Measurements from ENCODE around the gene SWAP70.

Gene SWAP70

DNA sequence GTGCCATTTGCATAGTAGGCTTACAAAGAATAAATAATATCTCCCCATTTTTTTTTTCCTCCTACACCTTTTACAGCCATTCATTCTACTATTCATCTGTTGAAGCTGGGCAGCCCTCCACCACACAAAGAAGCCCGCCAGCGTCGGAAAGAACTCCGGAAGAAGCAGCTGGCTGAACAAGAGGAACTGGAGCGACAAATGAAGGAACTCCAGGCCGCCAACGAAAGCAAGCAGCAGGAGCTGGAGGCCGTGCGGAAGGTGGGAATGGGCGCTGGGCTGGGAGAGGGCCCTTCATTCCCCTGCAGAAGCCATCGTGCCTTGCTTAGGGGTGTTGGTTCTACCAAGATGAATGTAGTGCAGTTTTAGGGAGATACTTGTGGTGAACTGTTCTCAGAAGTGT is 68.6 kb downstream of the SWAP70 start:
- FAIRE-seq: no peak
- DNase-seq (ENCODE audit: insufficient read length, low spot score): no peak
- TF ChIP-seq, protein P1, sequence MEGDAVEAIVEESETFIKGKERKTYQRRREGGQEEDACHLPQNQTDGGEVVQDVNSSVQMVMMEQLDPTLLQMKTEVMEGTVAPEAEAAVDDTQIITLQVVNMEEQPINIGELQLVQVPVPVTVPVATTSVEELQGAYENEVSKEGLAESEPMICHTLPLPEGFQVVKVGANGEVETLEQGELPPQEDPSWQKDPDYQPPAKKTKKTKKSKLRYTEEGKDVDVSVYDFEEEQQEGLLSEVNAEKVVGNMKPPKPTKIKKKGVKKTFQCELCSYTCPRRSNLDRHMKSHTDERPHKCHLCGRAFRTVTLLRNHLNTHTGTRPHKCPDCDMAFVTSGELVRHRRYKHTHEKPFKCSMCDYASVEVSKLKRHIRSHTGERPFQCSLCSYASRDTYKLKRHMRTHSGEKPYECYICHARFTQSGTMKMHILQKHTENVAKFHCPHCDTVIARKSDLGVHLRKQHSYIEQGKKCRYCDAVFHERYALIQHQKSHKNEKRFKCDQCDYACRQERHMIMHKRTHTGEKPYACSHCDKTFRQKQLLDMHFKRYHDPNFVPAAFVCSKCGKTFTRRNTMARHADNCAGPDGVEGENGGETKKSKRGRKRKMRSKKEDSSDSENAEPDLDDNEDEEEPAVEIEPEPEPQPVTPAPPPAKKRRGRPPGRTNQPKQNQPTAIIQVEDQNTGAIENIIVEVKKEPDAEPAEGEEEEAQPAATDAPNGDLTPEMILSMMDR (IDR thresholded peaks at IDR 0.05; ENCODE audit: insufficient read depth, missing control alignments): no peak

GRCh38 chr11:9733212-9733611 is 69.3 kb downstream of the SWAP70 start:
- no peak for FAIRE-seq
- TF ChIP-seq, protein P1 (IDR thresholded peaks at IDR 0.05; ENCODE audit: insufficient read depth, missing control alignments): no peak
- DNase-seq (ENCODE audit: insufficient read length, low spot score): no peak

GRCh38 chr11:9735236-9735635 is 71.4 kb downstream of the SWAP70 start:
- TF ChIP-seq, protein P1 (IDR thresholded peaks at IDR 0.05; ENCODE audit: insufficient read depth, missing control alignments): no peak
- FAIRE-seq (no peak), DNase-seq (ENCODE audit: insufficient read length, low spot score) (no peak)

- no peak for FAIRE-seq
- no peak for DNase-seq (ENCODE audit: insufficient read length, low spot score)
- TF ChIP-seq, protein P1 (IDR thresholded peaks at IDR 0.05; ENCODE audit: insufficient read depth, missing control alignments): no peak
Measured at GRCh38 chr11:9735919-9736318, 72.0 kb downstream of the SWAP70 start.

GRCh38 chr11:9736365-9736764 is 72.5 kb downstream of the SWAP70 start:
- FAIRE-seq (no peak), DNase-seq (ENCODE audit: insufficient read length, low spot score) (no peak)
- TF ChIP-seq, protein P1 (IDR thresholded peaks at IDR 0.05; ENCODE audit: insufficient read depth, missing control alignments): no peak

- no peak for FAIRE-seq
- TF ChIP-seq, protein P1 (IDR thresholded peaks at IDR 0.05; ENCODE audit: insufficient read depth, missing control alignments): no peak
- no peak for DNase-seq (ENCODE audit: insufficient read length, low spot score)
Measured at GRCh38 chr11:9738116-9738515, 74.2 kb downstream of the SWAP70 start.

GRCh38 chr11:9738707-9739106 is 74.8 kb downstream of the SWAP70 start:
- DNase-seq (ENCODE audit: insufficient read length, low spot score): no peak
- no peak for FAIRE-seq
- TF ChIP-seq, protein P1 (IDR thresholded peaks at IDR 0.05; ENCODE audit: insufficient read depth, missing control alignments): no peak
